Measurements from ENCODE around the gene RTTN. TPM values are rescaled to one million over a fixed set of nuclear protein-coding genes. Genes with fewer than 3 reads are reported as not detected.

RTTN gene
- total and polyA plus RNA-seq, 9 of the 15 experiments (the other 6 are each of a cell fraction or from before 2014, with no cell fraction given) = 3.1 to 18.3 (median 10.6) TPM

- TF ChIP-seq EWSR1 (IDR thresholded peaks at IDR 0.05; ENCODE audit: borderline replicate concordance, low read depth, partially characterized antibody) (no peak), XRCC3 (IDR thresholded peaks at IDR 0.05) (no peak), ZFP36 (IDR thresholded peaks at IDR 0.05; ENCODE audit: low read depth, low read length, partially characterized antibody) (no peak), ZNF436 (CRISPR knock-in tag; IDR thresholded peaks at IDR 0.05) (no peak), E2F1 (CRISPR knock-in tag; IDR thresholded peaks at IDR 0.05) (peak; percentile 95), HDAC3 (IDR thresholded peaks at IDR 0.05; ENCODE audit: borderline replicate concordance, partially characterized antibody) (peak; percentile 21), CBX3 (IDR thresholded peaks at IDR 0.05; ENCODE audit: borderline replicate concordance in 1 of 2, low read length in 2 of 2) (peak in 1 of 2 experiments; percentile 65; a peak in 1 of 3 replicates), TCF7L2 (IDR thresholded peaks at IDR 0.05; ENCODE audit: low read depth, low read length) (no peak), HDAC1 (IDR thresholded peaks at IDR 0.05) (peak in 1 of 2 experiments; percentile 61; a peak in 1 of 4 replicates), ZNF740 (CRISPR knock-in tag; IDR thresholded peaks at IDR 0.05) (no peak), ZNF740 (tag; IDR thresholded peaks at IDR 0.05) (no peak), MAFF (IDR thresholded peaks at IDR 0.05; ENCODE audit: low read length) (no peak), FOXK1 (CRISPR knock-in tag; IDR thresholded peaks at IDR 0.05; ENCODE audit: borderline replicate concordance) (peak; percentile 89), ZNF165 (CRISPR knock-in tag; IDR thresholded peaks at IDR 0.05; ENCODE audit: borderline replicate concordance) (no peak), POLR2AphosphoS2 (IDR thresholded peaks at IDR 0.05; ENCODE audit: low read length) (no peak), MLLT1 (IDR thresholded peaks at IDR 0.05) (no peak), MCM3 (IDR thresholded peaks at IDR 0.05) (no peak), MBD1 (CRISPR knock-in tag; IDR thresholded peaks at IDR 0.05) (no peak), ZNF77 (CRISPR knock-in tag; IDR thresholded peaks at IDR 0.05) (no peak), RFX1 (IDR thresholded peaks at IDR 0.05) (no peak), EGR1 (conservative IDR thresholded peaks at IDR 0.05) (peak; percentile 89), ZNF134 (CRISPR knock-in tag; conservative IDR thresholded peaks at IDR 0.05) (no peak), ZNF347 (CRISPR knock-in tag; IDR thresholded peaks at IDR 0.05; ENCODE audit: low read depth) (no peak)
These were observed at the start of gene RTTN (continued) for GRCh38 chr18:70205421-70206397.
